WTC11 (cell line): Measurements from ENCODE around the gene KIF3A.

Experiments used
- TEAD4 ChIP-seq: sonication (generic); formaldehyde crosslinking; IDR thresholded peaks from 2 replicates; pipeline ENCODE4 v1.8.0; 2022; ENCODE audit warnings: mild to moderate bottlenecking, missing genetic modification reagents
- TF ChIP-seq, protein P1 (sequence below): sonication (generic); formaldehyde crosslinking; IDR thresholded peaks from 2 replicates; pipeline ENCODE4 v1.8.0; 2022; ENCODE audit warnings: mild to moderate bottlenecking, missing genetic modification reagents
- TF ChIP-seq, protein P2 (sequence below): fragments of 200-600 bp; IDR thresholded peaks from 2 replicates; pipeline ENCODE4 v1.8.0; 2022; ENCODE audit warnings: antibody characterized with exemption
- TF ChIP-seq, protein P3 (sequence below): sonication (generic); formaldehyde crosslinking; IDR thresholded peaks from 2 replicates; pipeline ENCODE4 v1.8.0; 2022; ENCODE audit warnings: mild to moderate bottlenecking, missing genetic modification reagents

DNA sequence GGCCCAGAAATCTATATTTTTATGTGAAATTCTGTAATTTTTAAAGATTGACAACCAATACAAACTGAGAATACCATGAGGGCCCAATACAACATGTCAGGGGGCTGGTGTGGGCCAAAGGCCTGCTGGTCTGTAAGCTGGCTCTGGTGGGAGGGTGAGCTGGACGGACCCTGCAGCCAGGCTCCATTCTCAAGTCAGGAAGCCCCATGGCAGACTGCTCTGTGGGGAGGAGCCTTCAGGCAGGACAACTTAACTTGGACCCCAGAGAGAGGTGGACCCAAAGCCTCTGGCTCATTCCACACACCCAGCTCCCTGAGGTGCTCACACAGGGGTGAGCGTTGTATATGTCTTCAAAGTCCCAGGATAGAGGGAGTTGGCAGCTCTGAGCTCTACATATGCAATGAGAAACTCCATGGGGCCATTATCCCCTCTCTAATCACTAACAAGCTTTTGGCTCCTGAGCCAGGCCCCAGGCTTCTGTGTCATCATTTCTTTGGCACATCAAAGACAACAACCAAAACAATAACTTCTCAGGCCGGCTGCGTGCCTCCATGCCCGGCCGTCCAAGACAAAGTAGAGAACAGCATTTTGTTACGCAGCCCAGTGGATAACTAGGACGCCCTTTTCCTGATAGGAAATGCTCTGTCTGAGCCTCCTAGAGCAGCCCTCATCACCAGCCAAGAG lies 33.3 kb upstream of the KIF3A start:
- TF ChIP-seq, protein P1, sequence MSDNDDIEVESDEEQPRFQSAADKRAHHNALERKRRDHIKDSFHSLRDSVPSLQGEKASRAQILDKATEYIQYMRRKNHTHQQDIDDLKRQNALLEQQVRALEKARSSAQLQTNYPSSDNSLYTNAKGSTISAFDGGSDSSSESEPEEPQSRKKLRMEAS (CRISPR knock-in tag): no peak
- TF ChIP-seq, protein P2, sequence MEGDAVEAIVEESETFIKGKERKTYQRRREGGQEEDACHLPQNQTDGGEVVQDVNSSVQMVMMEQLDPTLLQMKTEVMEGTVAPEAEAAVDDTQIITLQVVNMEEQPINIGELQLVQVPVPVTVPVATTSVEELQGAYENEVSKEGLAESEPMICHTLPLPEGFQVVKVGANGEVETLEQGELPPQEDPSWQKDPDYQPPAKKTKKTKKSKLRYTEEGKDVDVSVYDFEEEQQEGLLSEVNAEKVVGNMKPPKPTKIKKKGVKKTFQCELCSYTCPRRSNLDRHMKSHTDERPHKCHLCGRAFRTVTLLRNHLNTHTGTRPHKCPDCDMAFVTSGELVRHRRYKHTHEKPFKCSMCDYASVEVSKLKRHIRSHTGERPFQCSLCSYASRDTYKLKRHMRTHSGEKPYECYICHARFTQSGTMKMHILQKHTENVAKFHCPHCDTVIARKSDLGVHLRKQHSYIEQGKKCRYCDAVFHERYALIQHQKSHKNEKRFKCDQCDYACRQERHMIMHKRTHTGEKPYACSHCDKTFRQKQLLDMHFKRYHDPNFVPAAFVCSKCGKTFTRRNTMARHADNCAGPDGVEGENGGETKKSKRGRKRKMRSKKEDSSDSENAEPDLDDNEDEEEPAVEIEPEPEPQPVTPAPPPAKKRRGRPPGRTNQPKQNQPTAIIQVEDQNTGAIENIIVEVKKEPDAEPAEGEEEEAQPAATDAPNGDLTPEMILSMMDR: no peak
- TF ChIP-seq, protein P3, sequence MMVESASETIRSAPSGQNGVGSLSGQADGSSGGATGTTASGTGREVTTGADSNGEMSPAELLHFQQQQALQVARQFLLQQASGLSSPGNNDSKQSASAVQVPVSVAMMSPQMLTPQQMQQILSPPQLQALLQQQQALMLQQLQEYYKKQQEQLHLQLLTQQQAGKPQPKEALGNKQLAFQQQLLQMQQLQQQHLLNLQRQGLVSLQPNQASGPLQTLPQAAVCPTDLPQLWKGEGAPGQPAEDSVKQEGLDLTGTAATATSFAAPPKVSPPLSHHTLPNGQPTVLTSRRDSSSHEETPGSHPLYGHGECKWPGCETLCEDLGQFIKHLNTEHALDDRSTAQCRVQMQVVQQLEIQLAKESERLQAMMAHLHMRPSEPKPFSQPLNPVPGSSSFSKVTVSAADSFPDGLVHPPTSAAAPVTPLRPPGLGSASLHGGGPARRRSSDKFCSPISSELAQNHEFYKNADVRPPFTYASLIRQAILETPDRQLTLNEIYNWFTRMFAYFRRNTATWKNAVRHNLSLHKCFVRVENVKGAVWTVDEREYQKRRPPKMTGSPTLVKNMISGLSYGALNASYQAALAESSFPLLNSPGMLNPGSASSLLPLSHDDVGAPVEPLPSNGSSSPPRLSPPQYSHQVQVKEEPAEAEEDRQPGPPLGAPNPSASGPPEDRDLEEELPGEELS (CRISPR knock-in tag): no peak
- TF ChIP-seq TEAD4 (CRISPR knock-in tag): no peak
